PC-3 (cell line): ENCODE data around the gene GPD1L.

Source experiments
- CTCF ChIP-seq: fragments of 300-600 bp; sonication (generic); conservative IDR thresholded peaks from 2 replicates; pipeline ENCODE4 v1.5.1; 2017; ENCODE audit warnings: antibody characterized with exemption, low read depth, mild to moderate bottlenecking, low read length
- EZH2 ChIP-seq: fragments of 300-600 bp; sonication (generic); IDR thresholded peaks from one replicate; pipeline ENCODE4 v1.6.1; 2017; ENCODE audit warnings: antibody characterized with exemption, mild to moderate bottlenecking, low read length; ENCODE audit not compliant: unreplicated experiment
- EZH2phosphoT487 ChIP-seq: fragments of 300-600 bp; sonication (generic); IDR thresholded peaks from 2 replicates; pipeline ENCODE4 v1.6.1; 2018; ENCODE audit warnings: mild to moderate bottlenecking, antibody characterized with exemption, low read length, borderline replicate concordance

GRCh38 chr3:32066686-32067085 is 39.7 kb upstream of the GPD1L start:
- no peak for TF ChIP-seq CTCF
- no peak for TF ChIP-seq EZH2
- no peak for TF ChIP-seq EZH2phosphoT487
